B cell (primary cell): ENCODE data around the gene GPR33. TPM values are rescaled to one million over a fixed set of nuclear protein-coding genes. Genes with fewer than 3 reads are reported as not detected.

Experiments used
- ATAC-seq: fragments of 200-7000 bp; cut with Tn5 transposase; one replicate; pipeline ENCODE4 v1.10.0; 2021; ENCODE audit warnings: low read depth, mild to moderate bottlenecking, moderate number of reproducible peaks, moderate library complexity
- CTCF ChIA-PET: fragments of 350-600 bp; sonication (Branson Sonifier 250); formaldehyde crosslinking; loops from one replicate; lab custom pipeline; 2021; ENCODE audit warnings: antibody characterized with exemption, inconsistent platforms; lab: Charles Lee
- POLR2A ChIA-PET: fragments of 350-600 bp; sonication (Branson Sonifier 250); formaldehyde crosslinking; loops from one replicate; lab custom pipeline; 2021; ENCODE audit warnings: antibody characterized with exemption; lab: Charles Lee
- DNase-seq: peaks from one replicate; pipeline ENCODE4 v3.0.0; 2013
- H2AFZ ChIP-seq: 2 replicates; pipeline ENCODE4 v1.6.1; 2012; ENCODE audit warnings: mild to moderate bottlenecking, low read depth, low read length; ENCODE audit not compliant: insufficient read depth, poor library complexity, severe bottlenecking
- H3K27ac ChIP-seq, 2 donors: 1 replicate in 1 of 2; 2 replicates in 1 of 2; pipeline ENCODE4 v1.5.1; 2012 to 2013; ENCODE audit warnings: low read length in 2 of 2, mild to moderate bottlenecking in 2 of 2, moderate library complexity in 1 of 2
- H3K27me3 ChIP-seq, 4 experiments: fragments of 200-600 bp in 1 of 4; sonication (generic) in 1 of 4; replicated peaks in 1 of 4; 1 replicate in 2 of 4; 2 replicates in 2 of 4; pipeline versions ENCODE4 v1.6.1 to v1.7.0; 2013 to 2016; ENCODE audit warnings: low read length in 3 of 4, mild to moderate bottlenecking in 2 of 4, mixed read lengths in 1 of 4, moderate library complexity in 1 of 4; ENCODE audit not compliant: insufficient read depth in 4 of 4, control insufficient read depth in 3 of 4; ENCODE audit errors: control extremely low read depth in 1 of 4
- H3K36me3 ChIP-seq, 2 experiments: replicated peaks in 1 of 2; 1 replicate in 1 of 2; 2 replicates in 1 of 2; pipeline versions ENCODE4 v1.6.1 to v1.7.1; 2013; ENCODE audit warnings: low read length in 1 of 2; ENCODE audit not compliant: insufficient read depth in 2 of 2, control insufficient read depth in 1 of 2; ENCODE audit errors: control extremely low read depth in 1 of 2, extremely low read depth in 1 of 2
- H3K4me1 ChIP-seq, 2 donors: fragments of 200-600 bp in 1 of 2; sonication (generic) in 1 of 2; 1 replicate in 1 of 2; 2 replicates in 1 of 2; pipeline versions ENCODE4 v1.5.1 to v1.6.1; 2013 to 2017; ENCODE audit warnings: low read length in 2 of 2; ENCODE audit not compliant: control insufficient read depth in 2 of 2, insufficient read depth in 2 of 2
- H3K4me2 ChIP-seq: replicated peaks from 2 replicates; pipeline ENCODE3; 2012; ENCODE audit warnings: mild to moderate bottlenecking, low read depth, low read length; ENCODE audit not compliant: poor library complexity, severe bottlenecking
- H3K4me3 ChIP-seq, 5 experiments: fragments of 200-600 bp in 1 of 5; sonication (generic) in 1 of 5; 1 replicate in 3 of 5; 2 replicates in 2 of 5; pipeline versions ENCODE4 v1.5.1 to v1.7.0; 2011 to 2016; ENCODE audit warnings: low read length in 4 of 5, mild to moderate bottlenecking in 4 of 5, low read depth in 2 of 5, control low read depth in 1 of 5, moderate library complexity in 1 of 5; ENCODE audit not compliant: insufficient read depth in 1 of 5; ENCODE audit errors: control extremely low read depth in 1 of 5, extremely low read depth in 1 of 5
- H3K79me2 ChIP-seq: fragments of 200-600 bp; sonication (generic); one replicate; pipeline ENCODE4 v1.6.0; 2016; ENCODE audit warnings: low read length; ENCODE audit not compliant: control insufficient read depth, insufficient read depth
- H3K9ac ChIP-seq: fragments of 200-600 bp; sonication (generic); 2 replicates; pipeline ENCODE4 v1.6.1; 2017; ENCODE audit warnings: mild to moderate bottlenecking, low read length, moderate library complexity
- H3K9me3 ChIP-seq, 3 donors: one replicate each; pipeline versions ENCODE4 v1.6.1 to v1.7.1; 2013; ENCODE audit warnings: low read length in 2 of 3; ENCODE audit not compliant: control insufficient read depth in 2 of 3, insufficient read depth in 1 of 3; ENCODE audit errors: control extremely low read depth in 1 of 3
- H4K20me1 ChIP-seq: 2 replicates; pipeline ENCODE4 v1.6.0; 2012; ENCODE audit warnings: mild to moderate bottlenecking, low read length; ENCODE audit not compliant: insufficient read depth, control insufficient read depth, poor library complexity, severe bottlenecking
- H3K27ac Mint-ChIP-seq: one replicate; pipeline ENCODE4 v1.8.0; 2021; ENCODE audit warnings: mixed read lengths
- H3K27me3 Mint-ChIP-seq: one replicate; pipeline ENCODE4 v1.8.0; 2021; ENCODE audit warnings: mixed read lengths
- H3K4me1 Mint-ChIP-seq: one replicate; pipeline ENCODE4 v1.8.0; 2021; ENCODE audit warnings: mixed read lengths
- H3K4me3 Mint-ChIP-seq: one replicate; pipeline ENCODE4 v1.8.0; 2021; ENCODE audit warnings: mixed read lengths
- H3K9me3 Mint-ChIP-seq: one replicate; pipeline ENCODE4 v1.8.0; 2022; ENCODE audit warnings: mixed read lengths; ENCODE audit not compliant: insufficient read depth
- EZH2 ChIP-seq: IDR thresholded peaks from 2 replicates; pipeline ENCODE4 v1.6.1; 2012; ENCODE audit warnings: borderline replicate concordance, low read depth, mild to moderate bottlenecking, moderate library complexity, low read length; ENCODE audit not compliant: insufficient read depth, poor library complexity, severe bottlenecking
- WGBS: methylation state at CpG from one replicate; pipeline ENCODE4 v1.1.5; 2013; ENCODE audit warnings: missing lambda C conversion rate; ENCODE audit not compliant: insufficient coverage; 5-methylcytosine and 5-hydroxymethylcytosine counted together
- intact Hi-C: fragments of 100-400 bp; cut with micrococcal nuclease; formaldehyde crosslinking; loops from one replicate; pipeline ENCODE4 v1.10.0; 2022
- polyA plus RNA-seq: library from polyadenylated mRNA; depleted of rRNA; stranded (reverse); fragments of >200 nt; gene quantifications from 2 replicates; pipeline ENCODE4 v1.2.3, GENCODE V29; 2012
- total RNA-seq, 2 donors: library from RNA; stranded (reverse); fragments of 120-200 nt in 1 of 2; gene quantifications; 1 replicate in 1 of 2; 2 replicates in 1 of 2; pipeline versions ENCODE4 v1.2.3 to v1.2.4, GENCODE V29; 2013 to 2022
- TF ChIP-seq, protein P1 (sequence below): fragments of 200-600 bp; IDR thresholded peaks from one replicate; pipeline ENCODE4 v1.8.0; 2022; ENCODE audit warnings: antibody characterized with exemption, mild to moderate bottlenecking

The GPR33 gene
- total and polyA plus RNA-seq, 2 donors (not counting 1 experiment from before 2014, with no cell fraction given), result not detected

DNA sequence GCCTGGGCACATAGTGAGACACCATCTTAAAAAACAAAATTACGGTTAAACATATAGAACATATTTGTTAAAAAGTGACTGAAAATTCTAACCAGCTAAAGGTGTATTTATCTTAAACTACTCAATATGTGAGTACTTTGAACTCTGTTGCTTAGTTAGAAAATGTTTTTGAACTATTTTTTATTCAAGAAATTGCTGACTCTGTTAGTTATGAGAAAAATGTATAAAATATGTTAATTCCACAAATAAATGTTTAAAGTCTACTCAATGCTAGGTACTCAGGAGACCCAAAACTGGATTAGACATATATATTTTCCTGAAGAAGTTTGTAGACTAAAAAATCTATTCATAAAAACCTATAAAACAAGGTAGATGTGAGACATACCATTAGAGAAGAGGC lies 23.0 kb upstream of the GPR33 start:
- H3K36me3 ChIP-seq, result no peaks in the 10 kb centered on the region
- intact Hi-C loops, result loop anchor here (1.0 to 5.0 kb wide), 3 partner anchors 416 to 741 kb away; no protein-coding TSS in a partner anchor
- no peaks in the 10 kb centered on the region for H3K27me3 ChIP-seq
- H3K9ac ChIP-seq, result no peak overlapping the region
- WGBS, result no CpG with 5 or more reads among the region's 1 CpG
- no peak overlapping the region for H2AFZ ChIP-seq
- no peak overlapping the region for H3K27ac ChIP-seq
- no peaks in the 10 kb centered on the region for H3K9me3 ChIP-seq
- no peak overlapping the region for H3K4me2 ChIP-seq
- no peaks in the 10 kb centered on the region for H3K4me1 ChIP-seq
- Mint-ChIP-seq H3K27me3 (no peaks in the 10 kb centered on the region), H3K4me3 (no peak overlapping the region), H3K4me1 (no peaks in the 10 kb centered on the region), H3K27ac (no peak overlapping the region), H3K9me3 (no peaks in the 10 kb centered on the region)
- no peaks in the 10 kb centered on the region for H4K20me1 ChIP-seq
- ATAC-seq, result no peak
- ChIA-PET CTCF (interaction anchor here (0.7 to 3.5 kb wide), 19 partner anchors 9 to 959 kb away, joined by 3 to 58 read pairs (median 4); partner anchors contain the start of genes ARHGAP5 and DTD2), POLR2A (no interaction called here)
- DNase-seq, result no peak
- TF ChIP-seq, protein P1, sequence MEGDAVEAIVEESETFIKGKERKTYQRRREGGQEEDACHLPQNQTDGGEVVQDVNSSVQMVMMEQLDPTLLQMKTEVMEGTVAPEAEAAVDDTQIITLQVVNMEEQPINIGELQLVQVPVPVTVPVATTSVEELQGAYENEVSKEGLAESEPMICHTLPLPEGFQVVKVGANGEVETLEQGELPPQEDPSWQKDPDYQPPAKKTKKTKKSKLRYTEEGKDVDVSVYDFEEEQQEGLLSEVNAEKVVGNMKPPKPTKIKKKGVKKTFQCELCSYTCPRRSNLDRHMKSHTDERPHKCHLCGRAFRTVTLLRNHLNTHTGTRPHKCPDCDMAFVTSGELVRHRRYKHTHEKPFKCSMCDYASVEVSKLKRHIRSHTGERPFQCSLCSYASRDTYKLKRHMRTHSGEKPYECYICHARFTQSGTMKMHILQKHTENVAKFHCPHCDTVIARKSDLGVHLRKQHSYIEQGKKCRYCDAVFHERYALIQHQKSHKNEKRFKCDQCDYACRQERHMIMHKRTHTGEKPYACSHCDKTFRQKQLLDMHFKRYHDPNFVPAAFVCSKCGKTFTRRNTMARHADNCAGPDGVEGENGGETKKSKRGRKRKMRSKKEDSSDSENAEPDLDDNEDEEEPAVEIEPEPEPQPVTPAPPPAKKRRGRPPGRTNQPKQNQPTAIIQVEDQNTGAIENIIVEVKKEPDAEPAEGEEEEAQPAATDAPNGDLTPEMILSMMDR, result no peak
- TF ChIP-seq EZH2, result no peak
- no peak overlapping the region for H3K4me3 ChIP-seq
- H3K79me2 ChIP-seq, result no peaks in the 10 kb centered on the region

DNA sequence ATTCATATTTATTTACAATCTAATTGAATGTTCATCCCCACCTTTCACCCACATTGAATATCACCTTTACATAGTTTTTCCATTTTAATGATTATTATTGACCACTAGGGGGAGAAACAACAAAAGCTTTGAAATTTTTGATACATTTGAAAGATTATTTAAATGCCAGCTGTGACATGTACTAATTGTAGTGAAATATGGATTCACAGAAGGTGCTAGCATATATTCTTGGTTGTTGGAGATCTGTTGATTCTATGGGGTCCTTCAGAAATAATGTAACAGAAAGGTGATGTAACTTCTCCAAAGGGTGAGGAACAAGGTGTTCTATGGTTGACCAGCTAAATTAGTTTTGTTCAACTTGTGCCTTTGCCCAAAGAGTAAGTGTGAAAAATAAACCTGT lies 22.4 kb upstream of the GPR33 start:
- H3K36me3 ChIP-seq, result no peaks in the 10 kb centered on the region
- no peaks in the 10 kb centered on the region for H3K27me3 ChIP-seq
- no peaks in the 10 kb centered on the region for H3K4me1 ChIP-seq
- Mint-ChIP-seq H3K4me1 (no peaks in the 10 kb centered on the region), H3K4me3 (no peak overlapping the region), H3K27ac (no peak overlapping the region), H3K9me3 (no peaks in the 10 kb centered on the region), H3K27me3 (no peaks in the 10 kb centered on the region)
- intact Hi-C loops, result loop anchor here (1.0 to 5.0 kb wide), 3 partner anchors 417 to 742 kb away; no protein-coding TSS in a partner anchor
- H3K27ac ChIP-seq, result no peak overlapping the region
- no peaks in the 10 kb centered on the region for H3K9me3 ChIP-seq
- DNase-seq (peak; percentile 52), ATAC-seq (no peak)
- H3K4me3 ChIP-seq, result no peak overlapping the region
- no peaks in the 10 kb centered on the region for H4K20me1 ChIP-seq
- ChIA-PET CTCF (interaction anchor here (0.7 to 3.5 kb wide), 20 partner anchors 10 to 960 kb away, joined by 3 to 58 read pairs (median 4); partner anchors contain the start of genes ARHGAP5 and DTD2), POLR2A (no interaction called here)
- H3K79me2 ChIP-seq, result no peaks in the 10 kb centered on the region
- H2AFZ ChIP-seq, result no peak overlapping the region
- H3K4me2 ChIP-seq, result no peak overlapping the region
- no peak overlapping the region for H3K9ac ChIP-seq
- TF ChIP-seq, protein P1, result peak; percentile 82
- no peak for TF ChIP-seq EZH2
